Coronary artery (tissue), 2 donors: ENCODE measurements around the gene C3orf70.
"Not testable (repeated sequence)": the region's sequence is repeated elsewhere in the genome, so short reads cannot be mapped to it uniquely, and the experiment has no call there.

Experiments used
- DNase-seq: peaks from one replicate; pipeline ENCODE4 v3.0.0-alpha.2; 2017; ENCODE audit warnings: low spot score
- H3K27ac ChIP-seq, 2 donors: fragments of 200-600 bp; sonication (generic); one replicate each; pipeline ENCODE4 v1.5.1; 2016 to 2019
- H3K4me3 ChIP-seq: fragments of 200-600 bp; sonication (generic); 2 replicates; pipeline ENCODE4 v1.5.1; 2016; ENCODE audit warnings: mild to moderate bottlenecking, moderate library complexity
- CTCF ChIP-seq: fragments of 200-600 bp; sonication (generic); IDR thresholded peaks from one replicate; pipeline ENCODE4 v1.5.1; 2019; ENCODE audit warnings: antibody characterized with exemption

C3orf70 gene

GRCh38 chr3:185131602-185132256 lies 21.1 kb downstream of the C3orf70 start:
- TF ChIP-seq CTCF = no peak
- DNase-seq = no peak
- Histone ChIP-seq H3K27ac (no peak overlapping the region), H3K4me3 (no peak overlapping the region)

- no peak for TF ChIP-seq CTCF
- no peak for DNase-seq
Measured at GRCh38 chr3:185129083-185129482, 23.8 kb downstream of the C3orf70 start.

GRCh38 chr3:185126201-185126600 lies 26.7 kb downstream of the C3orf70 start:
- H3K4me3 ChIP-seq = no peak overlapping the region
- no peak for DNase-seq
- TF ChIP-seq CTCF = no peak
- no peak overlapping the region for H3K27ac ChIP-seq

More at GRCh38 chr3:185129083-185129482, 23.8 kb downstream of the C3orf70 start:
- Histone ChIP-seq H3K27ac (no peak overlapping the region), H3K4me3 (no peak overlapping the region)

DNA sequence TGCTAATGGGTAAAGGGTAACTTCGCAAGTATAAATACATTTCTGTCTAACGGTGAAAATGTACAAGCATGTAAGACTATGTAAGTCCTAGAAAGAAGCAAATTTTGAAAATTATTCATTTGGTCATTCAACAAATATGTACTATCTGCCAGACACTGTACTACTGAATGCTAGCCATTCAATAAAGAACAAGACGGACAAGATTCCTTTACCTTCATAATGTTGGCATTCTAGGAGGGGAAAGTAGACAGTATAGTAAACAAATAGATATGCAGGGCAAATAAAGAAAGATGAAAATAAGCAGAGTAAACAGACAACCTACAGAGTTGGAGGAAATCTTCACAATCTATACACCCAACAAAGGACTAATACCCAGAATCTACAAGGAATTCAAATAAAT lies 32.7 kb downstream of the C3orf70 start:
- Histone ChIP-seq H3K27ac (no peak overlapping the region), H3K4me3 (no peak overlapping the region)
- no peak for DNase-seq
- no peak for TF ChIP-seq CTCF

DNA sequence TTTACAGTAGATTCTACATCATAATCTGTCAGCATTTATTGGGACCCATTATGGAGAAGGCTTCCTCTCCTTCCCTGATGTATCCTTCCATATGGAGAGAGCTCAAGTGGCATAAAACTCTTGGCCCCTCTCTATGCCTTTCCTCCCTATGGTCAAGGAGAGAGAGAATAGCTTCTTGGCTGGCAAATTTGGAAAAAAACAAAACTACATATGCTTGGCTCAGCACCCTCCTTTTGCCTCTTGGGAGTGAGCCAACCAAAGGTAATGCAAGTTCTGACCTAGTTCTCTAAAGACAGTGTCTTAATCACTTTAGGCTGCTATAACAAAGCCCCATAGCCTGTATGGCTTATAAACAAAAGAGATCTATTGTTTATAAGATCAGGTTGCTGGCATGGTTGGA lies 37.5 kb downstream of the C3orf70 start:
- DNase-seq = no peak
- Histone ChIP-seq H3K27ac (no peak overlapping the region), H3K4me3 (no peak overlapping the region)
- no peak for TF ChIP-seq CTCF

DNA sequence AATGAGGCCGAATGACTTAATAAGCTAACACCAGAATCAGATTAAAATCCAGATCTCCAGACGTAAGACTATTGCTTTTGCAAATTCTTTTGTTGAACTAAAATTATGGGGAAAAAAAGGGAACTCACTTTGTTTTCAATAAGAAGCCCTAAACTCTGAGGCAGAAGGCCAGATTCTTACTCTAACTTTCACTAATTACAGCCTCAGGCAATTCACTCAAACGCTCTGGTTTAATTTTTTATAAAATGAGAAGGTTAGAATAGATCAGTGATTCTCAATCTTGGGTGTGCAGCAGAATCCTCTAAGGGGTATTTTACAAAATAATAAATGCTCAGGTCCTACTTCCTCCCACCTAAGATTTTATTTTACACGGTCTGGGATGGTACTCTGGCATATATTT lies 38.1 kb downstream of the C3orf70 start:
- no peak for DNase-seq
- TF ChIP-seq CTCF = no peak
- H3K4me3 ChIP-seq = no peak overlapping the region

DNA sequence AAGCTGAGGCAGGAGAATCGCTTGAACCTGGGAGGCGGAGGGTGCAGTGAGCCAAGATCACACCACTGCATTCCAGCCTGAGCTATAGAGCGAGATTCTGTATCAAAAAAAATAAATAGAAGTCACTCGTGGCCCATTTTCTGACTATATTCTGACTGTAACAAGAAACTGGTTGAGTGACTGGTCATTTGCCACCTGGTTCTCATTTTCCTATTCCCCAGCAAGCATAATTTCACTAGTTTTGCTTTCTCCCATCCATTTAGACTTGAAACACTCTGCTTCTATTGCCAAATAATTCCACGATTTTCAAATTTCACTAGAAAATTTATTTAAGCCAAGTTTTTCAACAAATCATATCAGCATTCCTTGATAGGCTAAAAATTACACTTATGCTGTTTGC lies 40.7 kb downstream of the C3orf70 start:
- Histone ChIP-seq H3K4me3 (no peak overlapping the region), H3K27ac (no peak overlapping the region)
- no peak for TF ChIP-seq CTCF
- DNase-seq = no peak

More for the DNA sequence above, 38.1 kb downstream of the C3orf70 start:
- H3K27ac ChIP-seq = no peak overlapping the region

GRCh38 chr3:185109012-185109411 lies 43.8 kb downstream of the C3orf70 start:
- DNase-seq, H3K4me3 ChIP-seq, H3K27ac ChIP-seq: not testable (repeated sequence)

DNA sequence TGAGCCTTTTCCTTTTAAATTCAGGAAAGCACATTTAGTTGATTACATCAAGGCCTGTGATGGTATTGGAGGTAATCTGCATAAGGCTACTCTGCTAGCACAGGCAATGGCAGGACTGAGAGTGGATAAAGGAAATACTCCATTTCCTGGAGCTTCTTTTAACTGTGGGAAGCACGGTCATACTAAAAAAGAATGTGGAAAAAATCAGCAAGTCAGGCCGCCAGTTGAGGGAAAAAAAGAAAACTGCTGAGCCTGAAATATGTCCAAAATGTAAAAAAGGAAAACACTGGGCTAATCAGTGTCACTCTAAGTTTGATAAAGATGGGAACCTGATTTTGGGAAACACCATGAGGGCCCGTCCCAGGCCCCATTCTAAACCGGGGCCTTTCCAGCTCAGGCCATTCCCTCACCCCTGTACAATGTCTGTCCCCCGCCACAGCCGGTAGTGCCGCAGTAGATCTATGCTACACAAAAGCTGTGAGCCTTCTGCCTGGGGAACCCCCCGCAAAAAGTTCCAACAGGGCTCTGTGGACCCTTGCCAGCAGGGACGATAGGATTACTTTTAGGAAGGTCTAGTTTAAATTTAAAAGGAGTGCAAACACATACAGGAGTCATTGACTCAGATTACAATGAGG lies 46.5 kb downstream of the C3orf70 start:
- not testable (repeated sequence) for H3K4me3 ChIP-seq, H3K27ac ChIP-seq

More for the DNA sequence above, 46.5 kb downstream of the C3orf70 start:
- DNase-seq = not testable (repeated sequence)
